ENCODE data around the gene RIPK4.

The RIPK4 gene

GRCh38 chr21:41760411-41760810, 6.4 kb downstream of the RIPK4 start:
- Histone ChIP-seq H3K4me1 (ENCODE audit: control insufficient read depth, low read depth, low read length) (peaks cover 11% of the 10 kb centered on the region), H3K27me3 (ENCODE audit: insufficient read depth, low read length, poor library complexity) (peaks cover 2% of the 10 kb centered on the region)
- WGBS (ENCODE audit: extremely low coverage, insufficient coverage, low lambda C conversion rate) = no CpG with 5 or more reads among the region's 9 CpGs

DNA sequence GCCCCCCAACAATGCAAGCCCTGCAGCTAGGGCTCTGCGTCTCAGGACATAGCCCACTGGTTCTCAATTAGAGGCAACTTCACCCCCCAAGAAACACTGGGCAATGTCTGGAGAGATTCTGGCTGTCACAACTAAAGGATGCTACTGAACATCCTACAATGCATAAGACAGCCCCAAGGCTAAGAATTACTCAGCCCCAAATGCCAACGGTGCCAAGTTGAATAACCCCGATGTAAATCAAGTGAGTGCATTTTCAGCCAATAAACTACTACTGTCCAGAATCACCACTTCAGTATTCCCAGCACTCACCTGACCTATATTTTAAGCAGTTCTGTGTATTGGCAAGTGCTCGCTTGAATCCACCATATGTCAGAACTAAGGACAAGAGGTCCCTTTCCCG, 6.9 kb downstream of the RIPK4 start:
- Histone ChIP-seq H3K18ac (ENCODE audit: low read length) (no peak overlapping the region), H3K56ac (ENCODE audit: low read length) (no peak overlapping the region), H3K27ac (ENCODE audit: low read depth, low read length) (no peak overlapping the region), H2BK5ac (ENCODE audit: low read length) (no peak overlapping the region), H3K4me2 (ENCODE audit: low read length) (no peak overlapping the region), H4K8ac (ENCODE audit: low read depth, low read length) (no peak overlapping the region), H3K4ac (ENCODE audit: low read depth, low read length) (no peak overlapping the region), H3K36me3 (ENCODE audit: control insufficient read depth, insufficient read depth, low read length) (no peaks in the 10 kb centered on the region), H3K23ac (ENCODE audit: low read length) (no peak overlapping the region), H3K9ac (ENCODE audit: low read length) (no peak overlapping the region), H3K79me2 (ENCODE audit: control insufficient read depth, insufficient read depth, low read length) (peaks cover 12% of the 10 kb centered on the region), H3K79me1 (ENCODE audit: low read length) (peaks cover 18% of the 10 kb centered on the region), H2BK15ac (replicated peaks; ENCODE audit: low read depth) (no peak overlapping the region), H2AK5ac (ENCODE audit: low read length) (no peak overlapping the region), H3K4me3 (ENCODE audit: low read length) (no peak overlapping the region), H2BK120ac (ENCODE audit: low read depth, low read length) (no peak overlapping the region), H3K4me1 (ENCODE audit: control insufficient read depth, low read depth, low read length) (peaks cover 9% of the 10 kb centered on the region), H3K27me3 (ENCODE audit: insufficient read depth, low read length, poor library complexity) (peaks cover 2% of the 10 kb centered on the region), H4K5ac (ENCODE audit: low read length) (no peak overlapping the region)
- DNase-seq = no peak
- no CpG with 5 or more reads among the region's 5 CpGs for WGBS (ENCODE audit: extremely low coverage, insufficient coverage, low lambda C conversion rate)

More at GRCh38 chr21:41760411-41760810, 6.4 kb downstream of the RIPK4 start:
- no peaks in the 10 kb centered on the region for H3K36me3 ChIP-seq (ENCODE audit: control insufficient read depth, insufficient read depth, low read length)
- H3K4me3 ChIP-seq (ENCODE audit: low read length) = no peak overlapping the region
- H3K56ac ChIP-seq (ENCODE audit: low read length) = no peak overlapping the region
- no peak overlapping the region for H2BK5ac ChIP-seq (ENCODE audit: low read length)
- H3K79me2 ChIP-seq (ENCODE audit: control insufficient read depth, insufficient read depth, low read length) = peaks cover 14% of the 10 kb centered on the region
- no peak overlapping the region for H2BK15ac ChIP-seq (replicated peaks; ENCODE audit: low read depth)
- H3K4ac ChIP-seq (ENCODE audit: low read depth, low read length) = no peak overlapping the region
- no peak overlapping the region for H4K5ac ChIP-seq (ENCODE audit: low read length)
- H3K23ac ChIP-seq (ENCODE audit: low read length) = no peak overlapping the region
- no peak overlapping the region for H3K4me2 ChIP-seq (ENCODE audit: low read length)
- H3K18ac ChIP-seq (ENCODE audit: low read length) = no peak overlapping the region
- DNase-seq = no peak
- H4K8ac ChIP-seq (ENCODE audit: low read depth, low read length) = no peak overlapping the region
- peaks cover 21% of the 10 kb centered on the region for H3K79me1 ChIP-seq (ENCODE audit: low read length)
- H3K9ac ChIP-seq (ENCODE audit: low read length) = no peak overlapping the region
- no peak overlapping the region for H2AK5ac ChIP-seq (ENCODE audit: low read length)
- H2BK120ac ChIP-seq (ENCODE audit: low read depth, low read length) = no peak overlapping the region
- no peak overlapping the region for H3K27ac ChIP-seq (ENCODE audit: low read depth, low read length)

DNA sequence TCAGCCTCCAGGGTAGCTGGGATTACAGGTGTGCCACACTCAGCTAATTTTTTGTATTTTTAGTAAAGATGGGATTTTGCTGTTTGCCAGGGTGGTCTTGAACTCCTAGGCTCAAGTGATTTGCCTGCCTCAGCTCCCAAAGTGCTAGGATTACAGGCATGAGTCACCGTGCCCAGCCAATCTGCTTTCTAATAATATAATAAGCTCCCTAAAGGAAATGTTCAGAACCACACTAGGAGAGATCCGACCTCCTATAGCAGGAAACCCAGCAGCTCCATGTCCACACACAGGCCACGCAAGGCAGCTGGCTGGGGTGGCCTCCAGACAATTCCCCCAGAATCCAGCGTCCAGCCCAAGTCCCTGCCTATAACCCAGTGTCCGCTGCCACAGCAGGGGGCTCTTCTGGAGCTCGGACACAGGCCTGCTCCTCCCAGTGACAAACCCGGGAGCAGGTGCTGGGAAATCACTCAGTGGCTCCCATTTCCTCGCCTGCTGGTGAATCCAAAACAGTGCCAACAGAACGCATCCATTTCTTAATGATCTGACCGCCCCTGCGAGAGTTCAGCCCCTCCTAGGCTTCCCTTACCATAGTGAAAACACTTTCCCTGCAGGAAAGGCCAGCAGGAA, 7.5 kb downstream of the RIPK4 start:
- Histone ChIP-seq H3K18ac (ENCODE audit: low read length) (no peak overlapping the region), H2BK15ac (replicated peaks; ENCODE audit: low read depth) (no peak overlapping the region), H4K5ac (ENCODE audit: low read length) (no peak overlapping the region), H3K56ac (ENCODE audit: low read length) (no peak overlapping the region), H2BK5ac (ENCODE audit: low read length) (no peak overlapping the region), H4K8ac (ENCODE audit: low read depth, low read length) (no peak overlapping the region), H3K9ac (ENCODE audit: low read length) (no peak overlapping the region), H2AK5ac (ENCODE audit: low read length) (no peak overlapping the region), H2BK120ac (ENCODE audit: low read depth, low read length) (no peak overlapping the region), H3K4ac (ENCODE audit: low read depth, low read length) (no peak overlapping the region), H3K79me2 (ENCODE audit: control insufficient read depth, insufficient read depth, low read length) (peaks cover 10% of the 10 kb centered on the region), H3K4me3 (ENCODE audit: low read length) (no peak overlapping the region), H3K27me3 (ENCODE audit: insufficient read depth, low read length, poor library complexity) (peaks cover 2% of the 10 kb centered on the region), H3K27ac (ENCODE audit: low read depth, low read length) (no peak overlapping the region), H3K23ac (ENCODE audit: low read length) (no peak overlapping the region), H3K4me2 (ENCODE audit: low read length) (no peak overlapping the region), H3K4me1 (ENCODE audit: control insufficient read depth, low read depth, low read length) (peaks cover 12% of the 10 kb centered on the region), H3K79me1 (ENCODE audit: low read length) (peaks cover 14% of the 10 kb centered on the region), H3K36me3 (ENCODE audit: control insufficient read depth, insufficient read depth, low read length) (no peaks in the 10 kb centered on the region)
- DNase-seq = no peak
- no CpG with 5 or more reads among the region's 11 CpGs for WGBS (ENCODE audit: extremely low coverage, insufficient coverage, low lambda C conversion rate)

- Histone ChIP-seq H3K23ac (ENCODE audit: low read length) (no peak overlapping the region), H3K9ac (ENCODE audit: low read length) (no peak overlapping the region), H4K8ac (ENCODE audit: low read depth, low read length) (no peak overlapping the region), H3K36me3 (ENCODE audit: control insufficient read depth, insufficient read depth, low read length) (no peaks in the 10 kb centered on the region), H3K27me3 (ENCODE audit: insufficient read depth, low read length, poor library complexity) (peaks cover 2% of the 10 kb centered on the region), H2BK5ac (ENCODE audit: low read length) (no peak overlapping the region), H3K56ac (ENCODE audit: low read length) (peak overlapping the region; percentile 15), H3K79me2 (ENCODE audit: control insufficient read depth, insufficient read depth, low read length) (peaks cover 8% of the 10 kb centered on the region), H2BK120ac (ENCODE audit: low read depth, low read length) (no peak overlapping the region), H3K4me2 (ENCODE audit: low read length) (no peak overlapping the region), H3K4ac (ENCODE audit: low read depth, low read length) (no peak overlapping the region), H2AK5ac (ENCODE audit: low read length) (no peak overlapping the region), H4K5ac (ENCODE audit: low read length) (no peak overlapping the region), H3K79me1 (ENCODE audit: low read length) (peaks cover 13% of the 10 kb centered on the region), H3K4me3 (ENCODE audit: low read length) (no peak overlapping the region), H3K18ac (ENCODE audit: low read length) (no peak overlapping the region), H2BK15ac (replicated peaks; ENCODE audit: low read depth) (no peak overlapping the region), H3K27ac (ENCODE audit: low read depth, low read length) (no peak overlapping the region), H3K4me1 (ENCODE audit: control insufficient read depth, low read depth, low read length) (peaks cover 15% of the 10 kb centered on the region)
- WGBS (ENCODE audit: extremely low coverage, insufficient coverage, low lambda C conversion rate) = no CpG with 5 or more reads among the region's 5 CpGs
- DNase-seq = no peak
Observed at GRCh38 chr21:41758550-41758949, 8.3 kb downstream of the RIPK4 start.

DNA sequence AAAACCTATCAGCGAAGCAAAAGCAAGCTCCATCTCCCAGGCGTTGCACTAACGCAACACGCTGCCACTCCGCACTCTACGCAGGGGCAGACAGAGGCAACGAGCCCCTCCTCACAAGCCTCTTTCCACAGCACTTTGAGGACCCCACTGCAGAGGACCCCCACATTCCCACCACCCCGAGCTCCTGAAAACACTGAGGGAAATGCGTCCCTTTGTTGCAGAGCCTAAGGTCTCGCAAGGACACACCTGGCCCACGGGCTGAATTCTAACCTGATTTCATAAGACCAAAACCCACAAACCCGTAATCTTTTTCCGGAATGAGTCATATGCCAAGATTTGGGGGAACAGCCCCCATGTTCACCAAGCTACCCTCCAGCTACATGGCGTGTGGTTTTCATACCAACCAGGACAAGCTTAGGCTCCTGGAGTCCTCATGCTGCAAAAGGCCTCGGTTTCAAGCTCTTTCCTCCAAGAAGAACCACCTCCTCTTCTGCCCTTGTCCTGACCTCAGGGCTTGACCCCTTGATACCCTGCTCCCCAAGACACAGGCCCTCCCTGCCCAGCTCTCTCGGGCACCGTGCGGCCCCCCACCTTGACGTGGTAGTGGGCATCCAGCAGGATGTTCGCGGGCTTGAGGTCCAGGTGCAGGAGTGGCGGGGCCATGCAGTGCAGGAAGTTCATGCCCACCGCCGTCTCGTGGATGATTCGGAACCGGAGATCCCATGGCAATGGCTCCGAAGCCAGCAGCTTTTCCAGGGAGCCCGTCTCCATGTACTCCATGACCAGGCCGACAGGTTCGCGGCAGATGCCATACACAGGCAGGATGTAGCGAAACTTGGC, 10.7 kb downstream of the RIPK4 start:
- Histone ChIP-seq H2BK120ac (ENCODE audit: low read depth, low read length) (no peak overlapping the region), H3K4ac (ENCODE audit: low read depth, low read length) (no peak overlapping the region), H3K27me3 (ENCODE audit: insufficient read depth, low read length, poor library complexity) (no peaks in the 10 kb centered on the region), H3K79me1 (ENCODE audit: low read length) (peaks cover 13% of the 10 kb centered on the region), H3K4me3 (ENCODE audit: low read length) (no peak overlapping the region), H2BK5ac (ENCODE audit: low read length) (no peak overlapping the region), H3K27ac (ENCODE audit: low read depth, low read length) (no peak overlapping the region), H4K5ac (ENCODE audit: low read length) (no peak overlapping the region), H3K36me3 (ENCODE audit: control insufficient read depth, insufficient read depth, low read length) (no peaks in the 10 kb centered on the region), H3K23ac (ENCODE audit: low read length) (no peak overlapping the region), H2BK15ac (replicated peaks; ENCODE audit: low read depth) (no peak overlapping the region), H3K56ac (ENCODE audit: low read length) (no peak overlapping the region), H2AK5ac (ENCODE audit: low read length) (no peak overlapping the region), H3K9ac (ENCODE audit: low read length) (no peak overlapping the region), H4K8ac (ENCODE audit: low read depth, low read length) (no peak overlapping the region), H3K18ac (ENCODE audit: low read length) (no peak overlapping the region), H3K79me2 (ENCODE audit: control insufficient read depth, insufficient read depth, low read length) (peaks cover 8% of the 10 kb centered on the region), H3K4me2 (ENCODE audit: low read length) (no peak overlapping the region), H3K4me1 (ENCODE audit: control insufficient read depth, low read depth, low read length) (peaks cover 16% of the 10 kb centered on the region)
- no peak for DNase-seq
- no CpG with 5 or more reads among the region's 33 CpGs for WGBS (ENCODE audit: extremely low coverage, insufficient coverage, low lambda C conversion rate)
